NCI-H345 treated with DMSO at 0.1 percent for 48 hours (cell line): ENCODE data around the gene GRM8.
"Not testable (repeated sequence)": the region's sequence is repeated elsewhere in the genome, so short reads cannot be mapped to it uniquely, and the experiment has no call there.

Experiments
- DNase-seq: peaks from one replicate; lab custom pipeline; 2025; ENCODE audit not compliant: unreplicated experiment; lab: John Stamatoyannopoulos, UW

GRM8 gene

GRCh38 chr7:126685018-126685573 is 567.6 kb downstream of the GRM8 start:
- DNase-seq = no peak

GRCh38 chr7:126682176-126682575 is 570.6 kb downstream of the GRM8 start:
- DNase-seq = no peak

- DNase-seq = not testable (repeated sequence)
Observed at GRCh38 chr7:126668762-126669161, 584.0 kb downstream of the GRM8 start.

- no peak for DNase-seq
Observed at GRCh38 chr7:126668367-126668752, 584.4 kb downstream of the GRM8 start.

- no peak for DNase-seq
Observed at GRCh38 chr7:126667742-126668366, 584.9 kb downstream of the GRM8 start.

- no peak for DNase-seq
Observed at GRCh38 chr7:126662856-126663255, 589.9 kb downstream of the GRM8 start.

- DNase-seq = no peak
Observed at GRCh38 chr7:126659124-126659523, 593.6 kb downstream of the GRM8 start.

- no peak for DNase-seq
Observed at GRCh38 chr7:126658684-126659083, 594.1 kb downstream of the GRM8 start.

GRCh38 chr7:126657599-126658358 is 595.0 kb downstream of the GRM8 start:
- no peak for DNase-seq

- DNase-seq = no peak
Observed at GRCh38 chr7:126657137-126657536, 595.6 kb downstream of the GRM8 start.

GRCh38 chr7:126656165-126656564 is 596.6 kb downstream of the GRM8 start:
- DNase-seq = no peak

- no peak for DNase-seq
Observed at GRCh38 chr7:126637538-126637937, 615.2 kb downstream of the GRM8 start.

GRCh38 chr7:126635545-126635944 is 617.2 kb downstream of the GRM8 start:
- no peak for DNase-seq

- DNase-seq = no peak
Observed at GRCh38 chr7:126608339-126608776, 644.4 kb downstream of the GRM8 start.

GRCh38 chr7:126606331-126606730 is 646.4 kb downstream of the GRM8 start:
- peak; percentile 44 for DNase-seq

- DNase-seq = no peak
Observed at GRCh38 chr7:126605553-126605952, 647.2 kb downstream of the GRM8 start.

GRCh38 chr7:126605056-126605455 is 647.7 kb downstream of the GRM8 start:
- DNase-seq = peak; percentile 62

- peak; percentile 49 for DNase-seq
Observed at GRCh38 chr7:126589068-126589684, 663.6 kb downstream of the GRM8 start.

- peak; percentile 72 for DNase-seq
Observed at GRCh38 chr7:126578338-126578737, 674.4 kb downstream of the GRM8 start.

- DNase-seq = no peak
Observed at GRCh38 chr7:126574276-126575250, 678.2 kb downstream of the GRM8 start.

- no peak for DNase-seq
Observed at GRCh38 chr7:126570845-126571244, 681.9 kb downstream of the GRM8 start.
